ENCODE measurements around the gene SLC11A1. TPM values are rescaled to one million over a fixed set of nuclear protein-coding genes. Genes with fewer than 3 reads are reported as not detected.

SLC11A1 gene
- total RNA-seq, 1 donor from 2014 or later, result 0.89 TPM

DNA sequence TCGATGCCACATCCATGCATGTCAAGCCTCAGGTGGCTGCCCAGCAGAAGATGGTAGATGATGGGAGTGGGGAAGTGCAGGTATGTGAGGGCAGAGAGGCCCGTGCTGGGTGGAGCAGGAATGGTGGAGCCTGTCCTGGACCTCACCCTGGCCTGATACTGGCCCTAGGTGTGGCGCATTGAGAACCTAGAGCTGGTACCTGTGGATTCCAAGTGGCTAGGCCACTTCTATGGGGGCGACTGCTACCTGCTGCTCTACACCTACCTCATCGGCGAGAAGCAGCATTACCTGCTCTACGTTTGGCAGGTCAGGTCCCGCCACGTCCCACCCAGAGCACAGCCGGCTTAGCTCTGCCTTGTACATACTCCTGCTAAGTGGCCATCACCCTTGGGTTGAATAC lies 49.8 kb downstream of the SLC11A1 start:
- intact Hi-C loops (cut with micrococcal nuclease), result no loop called here
- DNase-seq, result no peak
- Mint-ChIP-seq H3K27me3 (no peaks in the 10 kb centered on the region), H3K36me3 (ENCODE audit: low read depth) (no peaks in the 10 kb centered on the region), H3K9me3 (no peaks in the 10 kb centered on the region), H3K4me1 (no peaks in the 10 kb centered on the region), H3K4me3 (no peak overlapping the region), H3K27ac (no peak overlapping the region)
- POLR2A ChIA-PET, result no interaction called here
- ATAC-seq (ENCODE audit: low read depth), result no peak
- CTCF ChIA-PET, result no interaction called here
- no peak for TF ChIP-seq CTCF (IDR thresholded peaks at IDR 0.05)

DNA sequence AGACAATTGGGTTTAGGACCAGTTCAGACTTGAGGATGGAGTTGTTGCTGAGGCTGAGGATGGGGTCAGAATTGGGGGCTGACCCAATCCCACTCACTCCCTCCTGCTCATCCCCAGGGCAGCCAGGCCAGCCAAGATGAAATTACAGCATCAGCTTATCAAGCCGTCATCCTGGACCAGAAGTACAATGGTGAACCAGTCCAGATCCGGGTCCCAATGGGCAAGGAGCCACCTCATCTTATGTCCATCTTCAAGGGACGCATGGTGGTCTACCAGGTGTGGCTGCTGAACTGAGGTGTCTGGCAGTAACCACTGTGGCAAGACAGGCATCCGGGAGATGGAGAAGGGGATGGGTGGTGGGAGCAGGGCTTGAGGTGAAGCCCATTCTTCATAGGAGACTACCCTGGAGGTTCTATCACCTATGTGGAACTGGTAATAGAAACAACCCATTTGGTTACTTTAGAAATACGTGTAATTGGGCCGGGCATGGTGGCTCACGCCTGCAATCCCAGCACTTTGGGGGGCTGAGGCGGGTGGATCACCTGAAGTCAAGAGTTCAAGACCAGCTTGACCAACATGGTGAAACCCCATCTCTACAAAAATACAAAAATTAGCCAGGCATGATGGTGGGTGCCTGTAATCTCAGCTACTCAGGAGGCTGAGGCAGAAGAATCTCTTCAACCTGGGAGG lies 50.7 kb downstream of the SLC11A1 start:
- no peak overlapping the region for H3K4me3 Mint-ChIP-seq
- no peaks in the 10 kb centered on the region for H3K27me3 Mint-ChIP-seq
- TF ChIP-seq CTCF (IDR thresholded peaks at IDR 0.05), result no peak
- intact Hi-C loops (cut with micrococcal nuclease), result no loop called here
- H3K4me1 Mint-ChIP-seq, result peaks cover 3% of the 10 kb centered on the region
- no peaks in the 10 kb centered on the region for H3K9me3 Mint-ChIP-seq
- no peaks in the 10 kb centered on the region for H3K36me3 Mint-ChIP-seq (ENCODE audit: low read depth)
- POLR2A ChIA-PET, result no interaction called here
- no peak overlapping the region for H3K27ac Mint-ChIP-seq
- DNase-seq (no peak), ATAC-seq (ENCODE audit: low read depth) (no peak)
- CTCF ChIA-PET, result no interaction called here

- no peaks in the 10 kb centered on the region for H3K9me3 Mint-ChIP-seq
- H3K36me3 Mint-ChIP-seq (ENCODE audit: low read depth), result no peaks in the 10 kb centered on the region
- no peak for DNase-seq
- ChIA-PET POLR2A (no interaction called here), CTCF (no interaction called here)
- intact Hi-C loops (cut with micrococcal nuclease), result no loop called here
- H3K27me3 Mint-ChIP-seq, result no peaks in the 10 kb centered on the region
- no peak for TF ChIP-seq CTCF (IDR thresholded peaks at IDR 0.05)
- H3K4me3 Mint-ChIP-seq, result no peak overlapping the region
- no peak overlapping the region for H3K27ac Mint-ChIP-seq
- no peak for ATAC-seq (ENCODE audit: low read depth)
- H3K4me1 Mint-ChIP-seq, result peaks cover 18% of the 10 kb centered on the region
Measured at GRCh38 chr2:218434456-218434855, 52.4 kb downstream of the SLC11A1 start.

DNA sequence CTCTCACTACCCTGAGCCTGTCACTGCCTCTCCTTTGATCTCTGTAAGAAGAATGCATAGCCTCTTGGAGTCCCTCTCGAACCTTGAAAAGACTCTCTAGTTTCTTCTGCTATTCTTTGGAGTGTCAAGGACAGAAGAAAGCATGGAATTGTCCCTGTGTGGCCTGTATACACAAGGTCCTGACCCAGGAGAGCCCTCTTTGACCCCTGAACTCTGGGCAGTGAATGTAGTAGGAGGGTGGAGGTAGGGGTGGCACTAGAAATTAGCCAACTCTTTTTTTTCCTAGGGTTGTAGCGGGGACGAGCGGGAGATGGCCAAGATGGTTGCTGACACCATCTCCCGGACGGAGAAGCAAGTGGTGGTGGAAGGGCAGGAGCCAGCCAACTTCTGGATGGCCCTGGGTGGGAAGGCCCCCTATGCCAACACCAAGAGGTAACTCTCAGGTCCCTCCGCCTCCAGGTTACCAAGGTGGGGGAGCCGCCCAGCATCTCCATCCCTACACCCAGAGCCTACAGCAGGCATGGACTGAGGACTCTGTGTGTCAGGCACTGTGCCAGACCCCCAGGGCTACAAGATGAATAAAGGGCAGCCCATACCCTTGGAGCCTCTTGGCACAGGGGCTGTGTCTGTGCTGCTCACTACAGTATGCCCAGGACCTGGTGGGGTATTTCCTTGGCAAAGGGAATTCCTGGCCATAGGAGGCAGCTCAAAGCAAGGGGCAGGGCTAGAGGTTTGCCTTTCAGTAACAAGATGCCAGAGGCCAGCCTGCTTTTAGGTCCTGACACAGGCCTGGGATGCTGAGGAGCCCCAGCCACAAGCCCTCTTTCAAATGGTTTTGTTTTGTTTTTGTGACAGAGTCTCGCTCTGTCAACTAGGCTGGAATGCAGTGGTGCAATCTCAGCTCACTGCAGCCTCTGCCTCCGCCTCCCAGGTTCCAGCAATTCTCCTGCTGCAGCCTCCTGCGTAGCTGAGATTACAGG lies 53.2 kb downstream of the SLC11A1 start:
- Mint-ChIP-seq H3K4me1 (peaks cover 20% of the 10 kb centered on the region), H3K4me3 (no peak overlapping the region), H3K27ac (no peak overlapping the region), H3K27me3 (no peaks in the 10 kb centered on the region), H3K36me3 (ENCODE audit: low read depth) (no peaks in the 10 kb centered on the region), H3K9me3 (no peaks in the 10 kb centered on the region)
- no peak for TF ChIP-seq CTCF (IDR thresholded peaks at IDR 0.05)
- DNase-seq (no peak), ATAC-seq (ENCODE audit: low read depth) (no peak)
- ChIA-PET POLR2A (no interaction called here), CTCF (no interaction called here)
- intact Hi-C loops (cut with micrococcal nuclease), result no loop called here

- CTCF ChIA-PET, result no interaction called here
- Mint-ChIP-seq H3K36me3 (ENCODE audit: low read depth) (no peaks in the 10 kb centered on the region), H3K9me3 (no peaks in the 10 kb centered on the region), H3K27ac (no peak overlapping the region), H3K4me1 (peaks cover 20% of the 10 kb centered on the region), H3K4me3 (no peak overlapping the region), H3K27me3 (no peaks in the 10 kb centered on the region)
- no peak for TF ChIP-seq CTCF (IDR thresholded peaks at IDR 0.05)
- intact Hi-C loops (cut with micrococcal nuclease), result no loop called here
- DNase-seq, result no peak
- POLR2A ChIA-PET, result no interaction called here
- ATAC-seq (ENCODE audit: low read depth), result no peak
Measured at GRCh38 chr2:218436992-218437391, 54.9 kb downstream of the SLC11A1 start.
